HG02588 (cell line): ENCODE results near the gene KCNK16.

Experiments used
- ATAC-seq: cut with Tn5 transposase; IDR thresholded peaks from one replicate; pipeline ENCODE4 v1.9.1; 2021; ENCODE audit warnings: mild to moderate bottlenecking, moderate library complexity; ENCODE audit not compliant: unreplicated experiment

Gene KCNK16

GRCh38 chr6:39342692-39343395, 20.3 kb upstream of the KCNK16 start:
- ATAC-seq = no peak

DNA sequence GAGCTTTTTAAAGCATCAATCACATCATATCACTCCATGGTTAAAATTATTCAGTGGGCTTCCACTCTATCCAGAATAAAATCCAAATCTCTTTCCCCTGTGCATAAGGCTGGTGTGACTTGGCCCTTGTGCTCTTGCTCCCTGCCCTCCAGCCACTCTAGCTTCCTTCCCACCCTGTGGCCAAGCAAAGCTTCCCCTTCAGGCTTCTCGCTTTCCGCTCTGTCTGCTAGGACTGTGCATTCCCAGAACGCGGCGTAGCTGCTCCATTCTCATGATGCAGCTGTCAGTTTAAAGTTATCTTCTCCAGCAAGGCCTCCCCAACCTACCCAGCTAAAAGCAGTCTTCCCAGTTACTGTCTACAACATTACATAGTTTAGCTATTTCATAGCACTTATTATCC, 19.4 kb upstream of the KCNK16 start:
- ATAC-seq = no peak

DNA sequence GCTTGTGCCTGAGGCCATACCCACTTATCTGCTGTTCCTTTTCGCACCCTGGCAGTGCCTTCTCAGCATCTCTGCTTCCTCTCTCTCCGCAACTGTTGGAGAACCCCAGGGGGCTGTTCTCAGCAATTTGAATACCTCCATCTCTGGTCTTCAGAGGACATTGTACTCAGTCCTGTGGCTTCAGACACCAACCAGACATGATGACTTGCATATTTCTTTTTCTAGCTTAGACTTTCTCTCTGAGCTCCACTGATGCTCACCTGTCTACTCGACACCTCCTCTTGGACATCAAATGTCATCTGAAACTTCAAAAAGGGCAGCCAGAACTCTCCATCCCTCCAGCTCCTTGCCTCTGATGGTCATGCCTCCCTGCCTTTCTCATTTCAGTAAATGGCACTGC, 18.9 kb upstream of the KCNK16 start:
- ATAC-seq = no peak

DNA sequence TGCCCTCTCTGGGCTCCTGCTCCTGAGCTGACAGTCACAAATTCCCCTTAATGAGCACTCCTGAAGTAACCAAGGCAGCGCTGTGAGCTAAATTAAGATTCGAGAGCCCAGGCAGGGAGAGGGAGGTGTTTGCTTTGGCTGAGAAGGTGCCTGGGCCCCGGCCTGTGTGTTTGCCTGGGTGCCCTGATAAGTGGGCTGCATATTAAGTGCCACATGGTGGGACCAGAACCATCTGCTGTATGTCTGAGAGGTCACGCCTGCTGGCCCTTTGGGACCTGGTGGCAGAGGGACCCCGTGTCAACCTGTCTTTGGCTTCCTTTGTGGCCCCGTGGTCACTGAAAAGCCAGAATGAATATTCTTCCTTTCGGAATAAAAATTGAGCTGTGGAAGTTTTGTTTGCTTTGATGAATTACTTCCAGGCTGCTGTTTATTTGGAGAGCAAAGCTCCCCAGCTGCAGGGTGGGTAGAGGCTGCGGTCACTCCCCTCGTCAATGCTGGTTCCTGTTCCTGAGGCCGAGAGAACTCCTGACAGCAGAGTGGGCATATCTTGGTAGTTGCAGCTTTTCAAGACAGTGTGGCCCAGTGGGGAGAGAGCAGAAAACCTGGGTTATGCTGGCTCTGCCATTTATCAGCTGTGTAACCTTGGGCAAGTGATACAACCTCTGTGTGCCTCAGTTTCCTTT, 17.5 kb upstream of the KCNK16 start:
- no peak for ATAC-seq

- no peak for ATAC-seq
Observed at GRCh38 chr6:39339096-39339867, 16.8 kb upstream of the KCNK16 start.

- ATAC-seq = no peak
Observed at GRCh38 chr6:39338397-39338796, 15.9 kb upstream of the KCNK16 start.

GRCh38 chr6:39335780-39336545, 13.5 kb upstream of the KCNK16 start:
- no peak for ATAC-seq

DNA sequence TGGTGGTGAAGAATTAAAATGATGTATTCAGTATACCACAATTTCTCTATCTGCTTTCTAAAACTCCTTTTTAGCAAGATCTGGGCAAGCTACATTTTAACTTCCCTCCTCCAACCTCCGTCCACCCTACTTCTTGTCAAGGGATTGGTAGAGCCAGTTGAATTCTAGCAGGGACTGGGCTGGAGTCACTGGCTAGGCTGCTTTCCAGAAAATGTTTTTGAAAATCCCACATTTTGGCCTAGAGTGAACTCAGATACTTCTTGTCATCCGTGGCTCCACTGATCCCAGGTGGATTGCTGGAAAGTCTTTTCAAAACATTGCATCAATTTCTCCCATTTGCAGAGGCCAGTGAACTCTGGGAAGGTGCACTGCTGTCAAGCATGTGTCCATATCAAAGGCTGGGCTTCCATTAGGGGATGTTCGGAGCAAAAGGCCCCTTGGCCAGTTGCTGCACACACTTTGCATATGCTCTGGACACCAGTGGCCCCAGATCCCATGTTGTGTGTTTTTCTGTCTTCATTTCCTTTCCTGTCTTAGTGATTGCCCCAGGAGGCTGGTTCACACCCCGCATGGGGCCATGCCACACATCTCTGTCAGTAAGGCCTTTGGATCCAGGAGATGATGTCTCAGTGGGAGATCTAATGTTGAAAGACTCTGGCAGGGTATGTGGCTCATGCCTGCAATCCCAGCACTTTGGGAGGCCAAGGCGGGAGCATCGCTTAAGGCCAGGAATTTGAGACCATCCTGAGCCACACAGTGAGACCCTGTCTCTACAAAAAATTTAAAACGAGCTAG, 11.3 kb upstream of the KCNK16 start:
- no peak for ATAC-seq

GRCh38 chr6:39330476-39330875, 8.0 kb upstream of the KCNK16 start:
- no peak for ATAC-seq

GRCh38 chr6:39330057-39330456, 7.6 kb upstream of the KCNK16 start:
- ATAC-seq = peak; percentile 85

DNA sequence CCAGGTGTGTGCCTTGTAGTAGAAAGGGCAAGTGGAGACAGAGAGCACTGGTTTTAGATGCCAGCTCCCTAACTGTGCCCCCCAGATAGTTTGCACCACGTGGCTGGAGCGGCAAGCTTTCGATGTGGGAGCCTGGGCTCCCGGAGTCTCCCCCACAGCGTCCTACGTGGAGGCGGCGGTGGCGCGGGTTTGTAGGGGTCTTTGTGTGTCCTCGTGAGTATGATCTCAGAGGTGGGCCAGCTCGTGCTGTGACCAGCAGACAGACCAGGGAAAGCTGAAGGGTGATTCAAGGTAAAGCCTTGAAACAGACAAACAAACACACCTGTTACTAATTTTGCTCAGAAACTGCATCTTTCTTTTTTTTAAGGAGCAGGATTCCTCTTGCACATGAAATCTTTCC, 5.6 kb upstream of the KCNK16 start:
- no peak for ATAC-seq

DNA sequence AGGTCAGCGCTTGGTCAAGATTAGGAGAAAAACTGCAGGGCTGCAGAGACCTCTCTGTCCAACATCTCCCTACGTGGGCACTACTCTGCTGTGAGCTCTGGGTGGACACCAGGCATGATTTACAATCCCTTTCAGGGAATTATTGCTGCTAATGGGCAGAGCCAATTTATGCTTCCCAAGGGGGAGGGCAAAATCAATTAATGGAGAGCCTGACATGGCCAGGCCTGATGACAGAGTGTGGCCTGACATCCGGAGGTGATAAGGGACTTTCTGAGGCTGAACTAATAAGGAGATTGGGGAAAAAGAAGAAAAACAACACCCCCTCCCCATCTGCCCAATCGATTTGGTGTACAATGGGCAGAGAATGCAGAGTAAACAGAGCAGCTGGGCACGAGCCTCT, 5.0 kb upstream of the KCNK16 start:
- ATAC-seq = no peak

- ATAC-seq = no peak
Observed at GRCh38 chr6:39321761-39322160, 741 bp downstream of the KCNK16 start.

GRCh38 chr6:39320363-39320984, 2.0 kb downstream of the KCNK16 start:
- ATAC-seq = no peak

DNA sequence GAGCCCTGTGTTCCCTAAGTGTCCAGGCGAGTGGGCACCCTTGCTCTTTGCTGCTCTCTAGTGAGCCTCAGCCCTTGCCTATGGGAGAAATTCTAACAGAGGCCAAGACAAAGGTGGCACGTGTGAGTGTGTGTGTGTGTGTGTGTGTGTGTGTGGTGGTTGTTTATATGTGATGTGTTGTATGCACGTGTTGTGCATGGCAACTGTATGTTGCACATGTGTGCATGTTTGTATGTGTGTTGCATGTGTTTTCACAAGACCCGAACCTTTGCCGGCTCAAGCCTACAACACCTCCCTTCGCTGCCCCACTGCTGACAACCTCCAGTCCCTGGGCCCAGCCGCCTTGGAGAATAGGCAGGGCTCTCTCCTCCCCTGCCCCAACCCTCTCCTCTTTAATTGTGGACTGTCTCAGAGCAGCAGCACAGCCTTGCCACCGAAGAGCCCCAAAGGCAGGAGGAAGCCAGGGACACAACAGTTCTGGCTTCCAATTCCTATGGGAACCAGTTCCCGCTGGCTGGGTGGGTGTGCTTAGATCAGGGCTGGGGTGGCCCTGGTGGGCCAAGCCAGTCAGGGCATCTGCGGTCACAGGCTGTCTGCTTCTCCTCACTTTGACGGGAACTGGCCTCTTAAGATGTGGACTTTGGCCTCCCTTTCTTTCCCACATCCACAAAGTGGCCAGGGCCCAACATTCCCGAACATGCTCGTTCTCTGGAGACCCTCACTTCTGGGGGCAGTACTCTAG, 2.7 kb downstream of the KCNK16 start:
- ATAC-seq = no peak

- no peak for ATAC-seq
Observed at GRCh38 chr6:39317256-39317655, 5.2 kb downstream of the KCNK16 start.

- ATAC-seq = no peak
Observed at GRCh38 chr6:39314273-39314795, 8.2 kb downstream of the KCNK16 start, which contains the start of gene KCNK17. Gene KCNK17 (minus strand): TSS chr6:39314419. CDS start chr6:39314320, 99 bp downstream.

DNA sequence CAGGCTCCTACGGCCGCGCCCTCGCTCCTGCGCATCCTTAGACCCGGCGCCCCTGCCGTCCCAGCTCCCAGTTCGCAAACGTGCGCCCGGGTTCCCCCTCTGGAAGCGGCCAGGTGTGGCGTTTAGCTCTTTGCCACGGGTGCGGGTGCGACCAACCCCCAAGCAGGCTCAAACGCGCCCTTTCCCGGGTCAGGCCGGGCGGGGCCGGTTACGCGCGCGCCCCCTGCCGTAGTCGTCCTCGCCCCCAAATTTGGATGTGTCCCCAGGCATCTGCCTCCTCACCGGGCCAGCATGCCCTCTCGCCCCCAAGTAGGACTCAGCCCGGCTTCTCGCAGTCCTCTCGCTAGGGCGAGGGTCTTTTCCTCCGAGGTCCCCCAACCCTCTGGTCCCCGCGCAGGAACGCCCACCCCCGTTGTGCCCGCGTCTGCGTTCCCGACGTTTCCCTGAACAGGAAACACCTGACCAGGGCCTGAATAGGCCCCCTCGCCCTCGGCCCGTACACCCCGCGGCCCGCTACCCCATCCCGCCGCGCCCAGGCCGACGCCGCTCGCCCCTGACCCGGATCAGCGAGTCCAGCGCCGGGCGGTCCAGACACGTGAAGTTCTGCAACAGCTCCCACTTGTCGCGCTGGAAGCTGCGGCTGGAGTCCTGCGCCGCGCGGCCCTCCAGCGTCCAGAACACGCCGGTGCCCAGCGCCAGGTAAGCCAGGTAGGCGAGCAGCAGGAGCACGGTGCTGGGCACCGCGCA, 8.8 kb downstream of the KCNK16 start:
- no peak for ATAC-seq
